OCI-LY7 (cell line): ENCODE results near the gene ATRAID. TPM values are rescaled to one million over a fixed set of nuclear protein-coding genes. Genes with fewer than 3 reads are reported as not detected.

Experiments
- BruUV-seq: library from RNA; stranded (reverse); fragments of 400-500 nt; replicated peaks from 2 replicates; lab custom pipeline; 2021; lab: Mats Ljungman, UMichigan
- CTCF ChIA-PET: fragments of 300-600 bp; sonication (Branson Sonifier 250); formaldehyde crosslinking; loops from one replicate; lab custom pipeline; 2022; ENCODE audit warnings: antibody characterized with exemption; ENCODE audit not compliant: unreplicated experiment; lab: Charles Lee
- POLR2A ChIA-PET: fragments of 300-600 bp; sonication (Branson Sonifier 250); formaldehyde crosslinking; loops from one replicate; lab custom pipeline; 2022; ENCODE audit warnings: antibody characterized with exemption; lab: Charles Lee
- DNase-seq: peaks from one replicate; pipeline ENCODE4 v3.0.0-alpha.2; 2015; ENCODE audit warnings: low spot score
- H2AFZ ChIP-seq: fragments of 200-600 bp; sonication (generic), shearing (Covaris generic); 2 replicates; pipeline ENCODE4 v1.6.1; 2014; ENCODE audit warnings: mild to moderate bottlenecking, antibody characterized with exemption, low read length, moderate library complexity
- H3K27ac ChIP-seq: fragments of 200-600 bp; sonication (generic); 2 replicates; pipeline ENCODE4 v1.5.1; 2014; ENCODE audit warnings: mixed run types, low read depth, mild to moderate bottlenecking, moderate library complexity, low read length, inconsistent platforms; ENCODE audit not compliant: poor library complexity, severe bottlenecking
- H3K36me3 ChIP-seq: fragments of 200-600 bp; sonication (generic); 2 replicates; pipeline ENCODE4 v1.6.1; 2014; ENCODE audit warnings: mild to moderate bottlenecking, antibody characterized with exemption, low read length, moderate library complexity, mixed read lengths; ENCODE audit not compliant: insufficient read depth
- H3K4me1 ChIP-seq: fragments of 200-600 bp; sonication (generic); 2 replicates; pipeline ENCODE4 v1.5.1; 2014; ENCODE audit warnings: mild to moderate bottlenecking, low read length; ENCODE audit not compliant: insufficient read depth, poor library complexity, severe bottlenecking
- H3K4me2 ChIP-seq: fragments of 200-600 bp; sonication (generic); 2 replicates; pipeline ENCODE4 v1.6.1; 2014; ENCODE audit warnings: mild to moderate bottlenecking, low read length
- H3K4me3 ChIP-seq: fragments of 200-600 bp; sonication (generic); 2 replicates; pipeline ENCODE4 v1.5.1; 2014; ENCODE audit warnings: mild to moderate bottlenecking, low read depth, low read length; ENCODE audit not compliant: poor library complexity, severe bottlenecking
- H3K79me2 ChIP-seq: fragments of 200-600 bp; sonication (generic); 2 replicates; pipeline ENCODE4 v1.6.1; 2016; ENCODE audit warnings: low read depth, mild to moderate bottlenecking, low read length, moderate library complexity, mixed read lengths; ENCODE audit not compliant: insufficient read depth
- H3K9me2 ChIP-seq: fragments of 200-600 bp; sonication (generic); 2 replicates; pipeline ENCODE4 v1.6.1; 2016; ENCODE audit warnings: mild to moderate bottlenecking, low read length, mixed read lengths; ENCODE audit not compliant: insufficient read depth
- H3K9me3 ChIP-seq: fragments of 200-600 bp; sonication (generic); 2 replicates; pipeline ENCODE4 v1.6.1; 2014; ENCODE audit warnings: mild to moderate bottlenecking, mixed run types, low read length, mixed read lengths
- H4K20me1 ChIP-seq: fragments of 200-600 bp; sonication (generic); 2 replicates; pipeline ENCODE4 v1.6.1; 2014; ENCODE audit warnings: mild to moderate bottlenecking, antibody characterized with exemption, low read length, moderate library complexity, mixed read lengths; ENCODE audit not compliant: insufficient read depth
- EZH2phosphoT487 ChIP-seq: fragments of 200-600 bp; sonication (generic); IDR thresholded peaks from 2 replicates; pipeline ENCODE4 v1.6.1; 2018; ENCODE audit warnings: low read depth, borderline replicate concordance, mild to moderate bottlenecking, mixed run types, antibody characterized with exemption, low read length, moderate library complexity, mixed read lengths
- intact Hi-C: fragments of 100-400 bp; cut with micrococcal nuclease; formaldehyde crosslinking; loops from one replicate; pipeline ENCODE4 v1.10.0; 2022; ENCODE audit not compliant: unreplicated experiment
- total RNA-seq, 2 experiments: library from RNA; depleted of rRNA in 1 of 2; stranded (reverse); fragments of >200 nt in 1 of 2; shearing (Covaris generic) in 1 of 2; gene quantifications; 2 replicates each; pipeline ENCODE4 v1.2.3, GENCODE V29; 2014 to 2022
- TF ChIP-seq, protein P1 (sequence below): fragments of 200-600 bp; sonication (generic); conservative IDR thresholded peaks from 2 replicates; pipeline ENCODE4 v1.5.1; 2014; ENCODE audit warnings: mild to moderate bottlenecking, antibody characterized with exemption, low read length, moderate library complexity, mixed read lengths

ATRAID gene
- total RNA-seq, 2 experiments from 2014 or later: 92.7 to 93.3 TPM

DNA sequence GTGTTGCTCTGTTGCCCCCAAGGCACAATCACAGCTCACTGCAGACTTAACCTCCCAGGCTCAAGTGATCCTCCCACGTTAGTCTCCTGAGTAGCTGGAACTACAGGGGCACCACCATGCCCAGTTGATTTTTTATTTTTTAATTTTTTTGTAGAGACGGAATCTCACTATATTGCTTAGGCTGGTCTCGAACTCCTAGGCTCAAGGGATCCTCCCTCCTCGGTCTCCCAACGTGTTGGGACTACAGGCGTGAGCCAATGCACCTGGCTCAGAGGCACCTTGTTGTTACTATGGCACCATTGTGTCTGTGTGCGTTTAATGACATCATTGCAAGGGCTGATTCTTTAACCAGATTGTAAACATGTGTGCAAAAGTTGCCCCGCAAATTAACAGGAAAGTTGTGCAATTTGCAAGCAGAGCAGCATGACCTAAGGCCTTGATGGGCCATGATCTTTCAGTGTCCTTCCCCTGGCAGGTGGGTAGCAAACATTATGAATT is 40.4 kb upstream of the ATRAID start:
- Histone ChIP-seq H3K36me3 (no peaks in the 10 kb centered on the region), H3K79me2 (no peaks in the 10 kb centered on the region), H3K9me2 (no peaks in the 10 kb centered on the region), H2AFZ (peak overlapping the region; percentile 17; the same call in 1 of the 2 replicates), H3K4me1 (peaks cover 77% of the 10 kb centered on the region), H4K20me1 (no peaks in the 10 kb centered on the region), H3K4me3 (no peak overlapping the region), H3K9me3 (no peaks in the 10 kb centered on the region), H3K27ac (no peak overlapping the region), H3K4me2 (no peak overlapping the region)
- no TSS peak for BruUV-seq
- intact Hi-C loops: loop anchor here (5.0 kb wide), 1 partner anchor 121 kb away; no protein-coding TSS in a partner anchor
- DNase-seq: no peak
- CTCF ChIA-PET: interaction anchor here (0.7 kb wide), 1 partner anchor 20 kb away, joined by 3 read pairs; no protein-coding TSS in a partner anchor
- TF ChIP-seq EZH2phosphoT487: no peak
- TF ChIP-seq, protein P1, sequence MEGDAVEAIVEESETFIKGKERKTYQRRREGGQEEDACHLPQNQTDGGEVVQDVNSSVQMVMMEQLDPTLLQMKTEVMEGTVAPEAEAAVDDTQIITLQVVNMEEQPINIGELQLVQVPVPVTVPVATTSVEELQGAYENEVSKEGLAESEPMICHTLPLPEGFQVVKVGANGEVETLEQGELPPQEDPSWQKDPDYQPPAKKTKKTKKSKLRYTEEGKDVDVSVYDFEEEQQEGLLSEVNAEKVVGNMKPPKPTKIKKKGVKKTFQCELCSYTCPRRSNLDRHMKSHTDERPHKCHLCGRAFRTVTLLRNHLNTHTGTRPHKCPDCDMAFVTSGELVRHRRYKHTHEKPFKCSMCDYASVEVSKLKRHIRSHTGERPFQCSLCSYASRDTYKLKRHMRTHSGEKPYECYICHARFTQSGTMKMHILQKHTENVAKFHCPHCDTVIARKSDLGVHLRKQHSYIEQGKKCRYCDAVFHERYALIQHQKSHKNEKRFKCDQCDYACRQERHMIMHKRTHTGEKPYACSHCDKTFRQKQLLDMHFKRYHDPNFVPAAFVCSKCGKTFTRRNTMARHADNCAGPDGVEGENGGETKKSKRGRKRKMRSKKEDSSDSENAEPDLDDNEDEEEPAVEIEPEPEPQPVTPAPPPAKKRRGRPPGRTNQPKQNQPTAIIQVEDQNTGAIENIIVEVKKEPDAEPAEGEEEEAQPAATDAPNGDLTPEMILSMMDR: no peak
- POLR2A ChIA-PET: interaction anchor here (0.6 to 0.8 kb wide), 2 partner anchors 37 to 84 kb away, joined by 3 to 4 read pairs; partner anchors contain the start of gene PREB

DNA sequence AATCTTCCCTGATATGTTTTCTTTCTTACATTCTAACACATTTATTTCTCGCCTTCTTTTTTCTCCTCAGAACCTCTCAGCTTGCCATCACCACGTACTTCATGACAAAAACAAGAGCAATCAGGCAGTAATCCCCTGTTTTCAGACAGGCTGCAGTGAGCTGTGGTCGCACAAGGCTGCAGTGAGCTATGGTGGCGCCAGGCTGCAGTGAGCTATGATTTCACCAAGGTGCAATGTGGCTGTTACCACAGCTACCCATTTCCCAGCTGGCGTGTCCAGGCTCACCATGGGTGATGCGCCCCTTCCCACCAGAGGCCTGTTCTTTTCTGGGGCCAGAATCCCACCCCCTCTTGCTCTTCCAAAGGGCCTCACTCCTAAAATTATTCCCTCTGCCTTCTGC is 37.2 kb upstream of the ATRAID start:
- Histone ChIP-seq H2AFZ (peak overlapping the region; percentile 84), H3K4me1 (peaks cover 86% of the 10 kb centered on the region), H3K4me2 (peak overlapping the region; percentile 44), H4K20me1 (no peaks in the 10 kb centered on the region), H3K9me3 (no peaks in the 10 kb centered on the region), H3K79me2 (no peaks in the 10 kb centered on the region), H3K36me3 (no peaks in the 10 kb centered on the region), H3K9me2 (no peaks in the 10 kb centered on the region), H3K4me3 (no peak overlapping the region), H3K27ac (peak overlapping the region; percentile 18)
- TF ChIP-seq, protein P1: peak; percentile 41; the same call in 1 of the 2 replicates
- TF ChIP-seq EZH2phosphoT487: no peak
- ChIA-PET CTCF (no interaction called here), POLR2A (interaction anchor here (0.5 to 3.7 kb wide), 11 partner anchors 11 to 787 kb away, joined by 3 to 24 read pairs (median 3); partner anchors contain the start of genes ABHD1, PREB and TCF23)
- intact Hi-C loops: loop anchor here (5.0 kb wide), 1 partner anchor 118 kb away; no protein-coding TSS in a partner anchor
- DNase-seq: peak; percentile 53
- no TSS peak for BruUV-seq

DNA sequence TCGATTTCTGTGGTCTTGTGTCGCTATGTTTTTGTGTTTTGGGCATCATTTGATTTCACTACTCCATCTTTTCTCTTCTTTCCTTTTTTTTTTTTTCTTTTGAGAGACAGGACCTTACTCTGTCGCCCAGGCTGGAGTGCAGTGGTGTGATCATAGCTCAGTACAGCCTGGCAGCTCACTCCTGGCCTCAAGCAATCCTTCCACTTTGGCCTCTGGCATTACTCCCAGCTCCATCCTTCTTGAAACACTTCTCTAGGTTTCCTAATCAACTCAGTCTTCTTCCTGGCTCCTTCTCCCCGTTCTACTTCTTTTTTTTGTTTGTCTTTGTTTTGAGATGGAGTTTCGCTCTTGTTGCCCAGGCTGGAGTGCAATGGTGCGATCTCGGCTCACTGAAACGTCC is 36.5 kb upstream of the ATRAID start:
- no TSS peak for BruUV-seq

More for the DNA sequence above, 36.5 kb upstream of the ATRAID start:
- no peaks in the 10 kb centered on the region for H4K20me1 ChIP-seq
- H3K4me2 ChIP-seq: peak overlapping the region; percentile 44; the same call in 1 of the 2 replicates
- DNase-seq: no peak
- no peaks in the 10 kb centered on the region for H3K36me3 ChIP-seq
- no peaks in the 10 kb centered on the region for H3K79me2 ChIP-seq
- intact Hi-C loops: no loop called here
- peaks cover 82% of the 10 kb centered on the region for H3K4me1 ChIP-seq
- no peaks in the 10 kb centered on the region for H3K9me3 ChIP-seq
- TF ChIP-seq, protein P1: no peak
- no peak for TF ChIP-seq EZH2phosphoT487
- ChIA-PET CTCF (interaction anchor here (1.2 kb wide), 2 partner anchors 11 to 75 kb away, joined by 3 to 4 read pairs; no protein-coding TSS in a partner anchor), POLR2A (interaction anchor here (0.5 to 3.7 kb wide), 10 partner anchors 11 to 786 kb away, joined by 3 to 24 read pairs (median 4); partner anchors contain the start of genes PREB and TCF23)
- peak overlapping the region; percentile 18 for H3K27ac ChIP-seq
- no peaks in the 10 kb centered on the region for H3K9me2 ChIP-seq
- H3K4me3 ChIP-seq: no peak overlapping the region
- H2AFZ ChIP-seq: peak overlapping the region; percentile 84; the same call in 1 of the 2 replicates
